ENCODE data around the gene SEMA5A.

Gene SEMA5A

DNA sequence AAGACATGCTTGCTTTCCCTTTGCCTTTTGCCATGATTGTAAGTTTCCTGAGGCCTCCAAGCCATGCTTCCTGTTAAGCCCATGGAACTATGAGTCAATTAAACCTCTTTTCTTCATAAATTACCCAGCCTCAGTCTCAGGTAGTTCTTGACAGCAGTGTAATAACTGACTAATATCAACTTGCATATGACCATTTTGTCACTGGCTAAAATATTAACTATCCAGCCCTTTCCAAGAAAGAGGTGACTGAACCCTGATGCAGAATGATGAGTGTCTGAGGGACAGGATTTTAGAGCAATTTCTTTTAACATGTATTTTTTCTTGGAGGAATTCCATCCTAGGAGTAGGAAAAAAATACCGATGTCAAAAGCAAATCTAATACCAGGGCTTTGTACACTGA is 266.1 kb downstream of the SEMA5A start:
- Histone ChIP-seq H3K36me3 (ENCODE audit: insufficient read depth, low read length) (no peaks in the 10 kb centered on the region), H3K9ac (ENCODE audit: low read depth, low read length) (no peak overlapping the region), H3K9me3 (ENCODE audit: control insufficient read depth, insufficient read depth, low read length) (no peaks in the 10 kb centered on the region; the same call in 1 of the 2 replicates), H3K4me1 (ENCODE audit: insufficient read depth, low read length) (no peaks in the 10 kb centered on the region)

DNA sequence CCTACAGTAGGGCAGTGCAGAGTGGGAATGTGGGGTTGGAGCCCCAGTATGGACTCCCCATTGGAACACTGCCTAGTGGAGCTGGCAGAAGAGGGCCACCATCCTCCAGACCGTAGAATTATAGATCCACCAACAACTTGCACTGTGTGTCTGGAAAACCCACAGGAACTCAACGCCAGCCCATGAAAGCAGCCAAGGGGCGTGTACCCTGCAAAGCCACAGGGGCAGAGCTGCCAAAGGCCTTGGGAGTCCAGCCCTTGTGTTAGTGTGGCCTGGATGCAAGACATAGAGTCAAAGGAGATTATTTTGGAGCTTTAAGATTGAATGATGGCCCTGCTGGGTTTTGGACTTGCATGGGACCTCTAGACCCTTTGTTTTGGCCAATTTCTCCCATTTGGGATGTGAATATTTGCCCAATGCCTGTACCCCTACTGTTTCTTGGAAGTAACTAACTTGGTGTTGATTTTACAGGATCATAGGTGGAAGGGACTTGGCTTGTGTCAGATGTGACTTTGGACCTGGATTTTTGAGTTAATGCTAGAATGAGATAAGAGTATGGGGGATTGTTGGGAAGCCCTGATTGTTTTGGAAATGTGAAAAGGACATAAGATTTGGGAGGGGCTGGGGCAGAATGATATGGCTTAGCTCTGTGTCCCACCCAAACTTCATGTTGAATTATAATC is 266.8 kb downstream of the SEMA5A start:
- H3K4me1 ChIP-seq (ENCODE audit: insufficient read depth, low read length): no peaks in the 10 kb centered on the region
- no peak overlapping the region for H3K9ac ChIP-seq (ENCODE audit: low read depth, low read length)
- H3K9me3 ChIP-seq (ENCODE audit: control insufficient read depth, insufficient read depth, low read length): no peaks in the 10 kb centered on the region; the same call in 1 of the 2 replicates
- no peaks in the 10 kb centered on the region for H3K36me3 ChIP-seq (ENCODE audit: insufficient read depth, low read length)

DNA sequence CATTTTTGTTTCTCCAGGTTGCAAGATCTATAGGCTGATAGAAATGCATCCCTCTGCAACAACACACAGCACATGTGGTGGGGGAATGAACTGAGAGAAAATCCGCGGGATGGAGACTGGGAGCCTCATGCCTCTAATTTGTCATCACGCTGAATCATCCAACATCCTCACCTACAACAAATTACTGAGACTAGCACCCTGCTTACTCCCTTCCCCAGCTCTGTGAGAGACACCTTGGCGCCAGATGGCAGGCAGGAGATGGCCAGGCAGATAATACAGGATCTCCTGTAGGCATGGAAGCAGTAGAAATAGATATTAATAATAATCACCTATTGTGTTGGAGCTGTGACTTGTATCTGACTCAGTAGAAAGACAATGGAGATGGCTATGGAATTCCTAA is 276.9 kb downstream of the SEMA5A start:
- Histone ChIP-seq H3K36me3 (ENCODE audit: insufficient read depth, low read length) (no peaks in the 10 kb centered on the region), H3K4me1 (ENCODE audit: insufficient read depth, low read length) (peaks cover 10% of the 10 kb centered on the region), H3K9ac (ENCODE audit: low read depth, low read length) (no peak overlapping the region), H3K9me3 (ENCODE audit: control insufficient read depth, insufficient read depth, low read length) (peaks cover 3% of the 10 kb centered on the region; the same call in 1 of the 2 replicates)

- Histone ChIP-seq H3K4me1 (ENCODE audit: insufficient read depth, low read length) (peaks cover 10% of the 10 kb centered on the region), H3K9ac (ENCODE audit: low read depth, low read length) (no peak overlapping the region), H3K9me3 (ENCODE audit: control insufficient read depth, insufficient read depth, low read length) (peaks cover 3% of the 10 kb centered on the region; the same call in 1 of the 2 replicates), H3K36me3 (ENCODE audit: insufficient read depth, low read length) (no peaks in the 10 kb centered on the region)
Measured at GRCh38 chr5:9268226-9268625, 277.6 kb downstream of the SEMA5A start.

DNA sequence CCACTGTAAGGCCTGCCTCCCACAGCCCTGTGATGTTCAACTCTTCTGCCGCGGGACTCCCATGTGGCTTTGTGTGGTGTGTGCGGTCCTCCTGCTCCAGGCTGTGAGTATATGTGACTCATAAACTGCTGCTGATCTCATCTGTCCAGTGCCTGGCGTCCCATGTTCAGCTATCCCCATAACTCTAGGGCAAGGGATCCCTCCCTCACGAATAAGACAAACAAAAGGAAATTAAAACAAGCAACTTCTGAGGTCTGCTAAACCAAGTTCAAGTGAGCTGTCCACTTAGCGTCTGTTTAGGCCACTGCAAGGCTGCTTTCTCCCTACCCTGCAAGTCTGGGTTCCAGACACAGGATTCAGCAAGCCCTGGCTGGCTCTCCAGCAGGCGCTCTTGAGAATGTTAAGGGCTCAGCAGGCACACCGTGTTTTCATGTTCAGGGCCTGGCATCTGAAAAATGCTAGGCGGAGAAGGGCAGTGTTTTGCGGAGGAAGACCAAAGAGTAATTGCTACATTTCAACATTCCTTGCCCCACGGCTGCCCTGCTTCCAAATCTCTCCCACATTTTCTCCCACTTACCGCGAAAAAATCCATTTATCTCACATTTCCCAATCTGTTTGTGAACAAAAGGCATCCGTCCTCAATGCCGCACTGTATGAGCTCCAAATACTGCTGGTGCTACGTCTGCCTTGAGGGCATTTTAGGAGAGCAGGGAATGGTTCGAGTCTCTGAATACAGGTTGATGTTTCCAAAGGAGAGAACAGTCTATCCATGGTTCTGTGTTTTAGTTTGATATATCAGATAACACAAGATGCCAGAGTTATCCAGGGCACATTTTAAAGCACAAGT is 280.2 kb downstream of the SEMA5A start:
- H3K36me3 ChIP-seq (ENCODE audit: insufficient read depth, low read length): no peaks in the 10 kb centered on the region
- H3K9me3 ChIP-seq (ENCODE audit: control insufficient read depth, insufficient read depth, low read length): no peaks in the 10 kb centered on the region
- peaks cover 10% of the 10 kb centered on the region for H3K4me1 ChIP-seq (ENCODE audit: insufficient read depth, low read length)
- no peak overlapping the region for H3K9ac ChIP-seq (ENCODE audit: low read depth, low read length)

DNA sequence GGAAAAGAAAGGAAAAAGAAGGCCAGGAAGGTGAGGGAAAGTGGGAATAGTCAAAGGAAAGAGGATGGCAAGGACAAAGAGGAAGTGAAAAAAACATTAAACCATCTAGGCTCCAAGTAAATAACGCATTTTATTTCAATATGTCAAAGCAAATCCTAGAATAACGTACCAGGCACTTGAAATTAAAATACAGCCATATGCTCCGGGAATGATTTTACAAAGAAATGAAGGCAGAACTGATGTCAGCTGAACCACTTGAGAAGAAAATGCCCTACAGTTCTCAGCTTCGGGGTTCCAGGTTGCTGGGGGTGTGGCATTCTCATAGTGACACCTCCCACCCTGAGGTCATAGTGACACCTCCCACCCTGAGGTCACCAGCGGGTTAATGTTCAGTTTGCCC is 281.6 kb downstream of the SEMA5A start:
- H3K4me1 ChIP-seq (ENCODE audit: insufficient read depth, low read length): peaks cover 10% of the 10 kb centered on the region
- H3K36me3 ChIP-seq (ENCODE audit: insufficient read depth, low read length): no peaks in the 10 kb centered on the region
- no peak overlapping the region for H3K9ac ChIP-seq (ENCODE audit: low read depth, low read length)
- no peaks in the 10 kb centered on the region for H3K9me3 ChIP-seq (ENCODE audit: control insufficient read depth, insufficient read depth, low read length)

DNA sequence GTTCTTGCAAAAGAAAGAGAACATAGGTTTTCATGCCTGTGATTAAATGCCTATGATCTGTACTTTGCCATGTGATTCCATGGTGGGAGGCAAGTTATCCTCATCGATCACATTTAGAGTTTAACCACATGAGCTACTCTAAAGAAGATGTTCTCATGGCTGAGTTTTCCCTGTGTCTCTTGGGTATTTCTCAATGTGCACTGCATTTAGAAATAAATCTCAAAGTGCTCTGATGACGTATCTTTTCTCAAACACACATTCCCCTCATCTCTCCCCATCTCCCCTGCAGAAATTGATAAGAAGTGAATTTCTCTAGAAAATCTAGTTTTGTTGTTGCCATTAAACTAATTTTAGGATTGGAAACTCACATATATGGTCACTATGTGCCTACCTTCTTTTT is 282.2 kb downstream of the SEMA5A start:
- Histone ChIP-seq H3K4me1 (ENCODE audit: insufficient read depth, low read length) (peaks cover 10% of the 10 kb centered on the region), H3K36me3 (ENCODE audit: insufficient read depth, low read length) (no peaks in the 10 kb centered on the region), H3K9me3 (ENCODE audit: control insufficient read depth, insufficient read depth, low read length) (no peaks in the 10 kb centered on the region), H3K9ac (ENCODE audit: low read depth, low read length) (no peak overlapping the region)

- Histone ChIP-seq H3K4me1 (ENCODE audit: insufficient read depth, low read length) (no peaks in the 10 kb centered on the region), H3K9me3 (ENCODE audit: control insufficient read depth, insufficient read depth, low read length) (no peaks in the 10 kb centered on the region), H3K9ac (ENCODE audit: low read depth, low read length) (no peak overlapping the region), H3K36me3 (ENCODE audit: insufficient read depth, low read length) (no peaks in the 10 kb centered on the region)
Measured at GRCh38 chr5:9251379-9251980, 294.4 kb downstream of the SEMA5A start.

GRCh38 chr5:9249231-9249630 is 296.6 kb downstream of the SEMA5A start:
- Histone ChIP-seq H3K9ac (ENCODE audit: low read depth, low read length) (no peak overlapping the region), H3K9me3 (ENCODE audit: control insufficient read depth, insufficient read depth, low read length) (no peaks in the 10 kb centered on the region), H3K36me3 (ENCODE audit: insufficient read depth, low read length) (no peaks in the 10 kb centered on the region), H3K4me1 (ENCODE audit: insufficient read depth, low read length) (no peaks in the 10 kb centered on the region)

DNA sequence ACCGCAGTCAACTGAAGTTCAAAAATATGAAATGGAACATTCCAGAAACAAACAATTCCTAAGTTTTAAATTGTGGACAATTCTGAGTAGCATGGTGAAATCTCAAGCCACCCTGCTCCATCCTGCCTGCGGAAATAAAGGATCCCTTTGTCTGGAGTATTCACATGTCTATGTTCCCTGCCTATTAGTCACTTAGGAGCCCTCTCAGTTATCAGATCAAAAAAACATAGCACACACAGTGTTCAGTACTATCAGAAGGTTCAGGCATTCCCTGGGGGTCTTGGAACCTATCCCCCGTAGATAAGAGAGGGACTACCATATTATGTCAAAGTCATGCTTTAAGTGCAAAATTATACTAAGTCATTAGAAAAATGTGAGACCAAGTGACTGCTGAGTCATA is 300.8 kb downstream of the SEMA5A start:
- no peaks in the 10 kb centered on the region for H3K4me1 ChIP-seq (ENCODE audit: insufficient read depth, low read length)
- no peaks in the 10 kb centered on the region for H3K9me3 ChIP-seq (ENCODE audit: control insufficient read depth, insufficient read depth, low read length)
- no peak overlapping the region for H3K9ac ChIP-seq (ENCODE audit: low read depth, low read length)
- no peaks in the 10 kb centered on the region for H3K36me3 ChIP-seq (ENCODE audit: insufficient read depth, low read length)

GRCh38 chr5:9244417-9244816 is 301.5 kb downstream of the SEMA5A start:
- Histone ChIP-seq H3K36me3 (ENCODE audit: insufficient read depth, low read length) (no peaks in the 10 kb centered on the region), H3K9ac (ENCODE audit: low read depth, low read length) (no peak overlapping the region), H3K9me3 (ENCODE audit: control insufficient read depth, insufficient read depth, low read length) (no peaks in the 10 kb centered on the region), H3K4me1 (ENCODE audit: insufficient read depth, low read length) (no peaks in the 10 kb centered on the region)

DNA sequence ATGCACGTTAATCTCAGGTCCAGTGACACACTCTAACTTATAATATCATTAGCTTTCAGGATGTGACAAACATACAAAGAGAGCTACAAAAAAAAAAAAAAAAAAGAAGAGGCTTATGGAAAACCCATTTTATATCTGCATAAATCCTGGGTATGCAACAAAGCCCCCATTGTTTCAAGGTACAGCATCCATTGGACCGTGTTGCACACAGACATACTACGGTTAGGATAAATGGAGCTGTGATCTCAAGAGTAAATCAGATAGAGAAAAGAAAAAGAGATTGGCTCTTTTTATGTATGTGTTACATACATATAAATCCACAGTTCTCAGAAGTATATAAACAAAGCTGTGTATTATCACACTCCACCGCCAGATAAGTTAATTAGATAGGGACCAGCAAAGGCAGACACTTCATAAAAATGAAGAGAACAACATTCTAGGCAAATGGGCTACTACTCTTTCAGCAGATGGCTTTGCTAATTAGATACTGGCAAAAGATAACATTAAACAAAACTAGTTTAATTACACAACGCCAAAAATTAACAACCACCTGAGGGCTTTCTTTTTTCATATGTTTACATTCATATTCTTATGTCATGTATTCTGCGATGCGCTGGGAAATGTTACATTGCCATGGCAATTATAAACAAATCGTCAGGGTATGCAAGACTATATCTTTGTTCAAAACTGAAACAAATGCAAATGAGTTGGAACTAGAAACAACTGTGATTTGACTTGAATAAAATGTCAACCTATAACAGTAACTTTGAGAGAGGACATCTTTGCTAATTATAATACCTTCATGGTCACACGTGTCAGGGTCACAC is 304.2 kb downstream of the SEMA5A start:
- no peaks in the 10 kb centered on the region for H3K4me1 ChIP-seq (ENCODE audit: insufficient read depth, low read length)
- no peaks in the 10 kb centered on the region for H3K9me3 ChIP-seq (ENCODE audit: control insufficient read depth, insufficient read depth, low read length)
- H3K36me3 ChIP-seq (ENCODE audit: insufficient read depth, low read length): no peaks in the 10 kb centered on the region
- H3K9ac ChIP-seq (ENCODE audit: low read depth, low read length): no peak overlapping the region

DNA sequence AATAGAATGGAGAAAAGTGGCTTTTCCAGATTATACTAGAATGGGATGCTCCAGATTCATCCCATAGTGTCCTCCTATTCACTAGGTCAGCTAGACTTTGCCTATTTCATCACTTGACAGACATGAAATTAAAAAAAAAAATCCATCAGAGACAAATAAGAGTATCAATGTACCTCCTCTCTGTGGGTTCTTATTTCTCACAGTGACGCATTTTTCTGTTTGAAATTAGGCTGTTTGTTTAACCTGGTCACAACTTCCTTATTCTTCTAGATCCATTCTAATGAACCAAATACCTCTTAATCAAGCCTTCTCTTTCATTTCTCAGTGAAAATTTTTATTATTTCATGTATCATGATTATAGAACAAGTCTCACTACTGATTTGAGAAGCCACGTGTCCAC is 305.4 kb downstream of the SEMA5A start:
- H3K9me3 ChIP-seq (ENCODE audit: control insufficient read depth, insufficient read depth, low read length): no peaks in the 10 kb centered on the region
- no peaks in the 10 kb centered on the region for H3K4me1 ChIP-seq (ENCODE audit: insufficient read depth, low read length)
- no peaks in the 10 kb centered on the region for H3K36me3 ChIP-seq (ENCODE audit: insufficient read depth, low read length)
- no peak overlapping the region for H3K9ac ChIP-seq (ENCODE audit: low read depth, low read length)

DNA sequence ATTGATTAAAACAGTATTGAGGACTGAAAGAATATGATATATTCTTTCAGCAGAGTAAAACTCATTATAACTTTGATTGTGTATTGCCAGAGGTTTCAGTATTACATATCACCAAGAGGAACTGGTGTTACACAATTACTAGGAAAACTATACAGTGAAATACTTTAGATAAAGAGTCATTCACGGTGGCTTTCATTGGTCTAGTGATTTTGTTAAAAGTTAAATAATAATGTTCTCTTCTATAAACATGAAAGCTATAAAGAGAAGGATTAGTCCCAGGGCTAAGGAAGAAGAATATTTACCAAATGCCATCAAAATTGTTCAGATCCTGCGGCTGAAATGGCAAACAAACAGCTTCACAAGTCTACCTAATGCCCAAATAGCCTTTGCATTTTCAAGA is 306.2 kb downstream of the SEMA5A start:
- H3K4me1 ChIP-seq (ENCODE audit: insufficient read depth, low read length): no peaks in the 10 kb centered on the region
- H3K9me3 ChIP-seq (ENCODE audit: control insufficient read depth, insufficient read depth, low read length): no peaks in the 10 kb centered on the region
- no peaks in the 10 kb centered on the region for H3K36me3 ChIP-seq (ENCODE audit: insufficient read depth, low read length)
- H3K9ac ChIP-seq (ENCODE audit: low read depth, low read length): no peak overlapping the region

Data from ES-I3 (cell line).